Activated CD4-positive, alpha-beta T cell treated with anti-CD3 and anti-CD28 coated beads for 4 hours (primary cell): Measurements from ENCODE around the gene FAM168A.
"Not testable (repeated sequence)": the region's sequence is repeated elsewhere in the genome, so short reads cannot be mapped to it uniquely, and the experiment has no call there.

Experiments used
- DNase-seq, 2 donors: peaks; one replicate each; pipeline ENCODE4 v3.0.0-alpha.2; 2020

Gene FAM168A

DNA sequence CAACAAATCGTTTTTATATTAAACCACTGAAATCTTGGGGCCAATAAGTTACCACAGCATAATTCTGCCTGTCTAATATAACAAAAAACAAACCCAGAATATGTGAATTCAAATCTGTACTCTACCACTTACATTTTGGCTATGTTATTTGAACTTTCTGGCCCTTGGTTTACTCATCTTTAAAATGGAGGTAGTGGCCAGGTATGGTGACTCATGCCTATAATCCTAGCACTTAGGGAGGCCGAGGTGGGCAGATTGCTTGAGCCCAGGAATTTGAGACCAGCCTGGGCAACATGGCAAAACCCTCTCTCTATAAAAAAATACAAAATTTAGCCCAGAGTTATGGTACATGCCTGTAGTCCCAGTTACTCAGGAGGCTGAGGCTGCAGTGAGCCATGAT lies 84.2 kb downstream of the FAM168A start:
- no peak for DNase-seq

DNA sequence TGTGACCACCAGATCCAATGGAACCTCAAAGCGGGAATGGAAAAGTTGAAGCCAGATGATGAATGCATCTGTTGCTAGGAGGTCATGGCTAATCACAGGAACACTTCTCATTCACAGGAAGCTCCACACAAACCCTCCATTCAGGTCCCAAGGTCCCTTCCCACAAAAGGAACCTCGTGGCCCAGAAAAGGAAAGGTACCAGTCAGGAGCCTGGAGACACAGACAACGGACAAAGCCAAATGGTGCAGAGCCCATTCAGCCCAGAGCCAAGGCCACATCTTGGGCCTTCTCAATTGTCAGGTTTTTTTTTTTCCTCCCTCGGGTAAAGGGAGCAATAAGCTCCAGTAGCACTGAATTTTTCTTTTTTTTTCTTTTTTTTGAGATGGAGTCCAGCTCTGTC lies 87.0 kb downstream of the FAM168A start:
- no peak for DNase-seq

DNA sequence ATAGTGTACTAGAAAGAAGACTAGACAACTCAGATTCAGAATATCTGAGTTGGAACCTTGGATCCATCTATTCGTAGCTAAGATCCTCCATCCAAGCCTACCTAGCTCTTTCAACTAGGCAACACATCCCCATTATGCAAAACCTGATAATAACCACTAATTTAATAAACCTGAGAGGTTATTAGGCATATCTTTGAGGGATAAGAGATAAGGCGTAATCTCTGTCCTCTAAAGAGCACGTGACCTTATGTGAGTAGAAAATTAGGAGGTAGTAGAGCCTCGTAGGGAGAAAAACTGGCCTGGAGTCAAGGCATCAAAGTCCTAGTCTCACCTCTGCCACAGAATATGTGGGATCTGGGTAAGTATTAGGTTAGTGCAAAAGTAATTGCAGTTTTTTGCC lies 87.8 kb downstream of the FAM168A start:
- no peak for DNase-seq

DNA sequence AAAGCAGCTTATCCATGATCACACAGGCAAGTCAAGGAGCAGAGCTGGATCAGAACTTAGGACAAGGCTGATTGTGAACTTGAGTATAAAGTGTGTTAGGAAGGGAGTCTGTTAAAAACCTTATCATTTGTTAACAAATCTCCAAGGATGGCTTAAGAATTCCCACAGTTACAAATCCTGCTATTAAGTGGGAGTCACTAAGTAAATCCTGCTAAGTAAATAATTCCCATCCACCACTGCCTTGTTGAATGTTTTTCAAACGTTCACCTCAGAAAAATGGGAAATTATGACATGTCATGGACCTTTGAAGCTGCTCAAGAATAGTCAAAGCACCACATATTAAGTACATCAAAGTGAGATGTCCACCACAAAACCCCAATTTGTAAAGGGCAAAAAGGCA lies 88.7 kb downstream of the FAM168A start:
- no peak for DNase-seq

DNA sequence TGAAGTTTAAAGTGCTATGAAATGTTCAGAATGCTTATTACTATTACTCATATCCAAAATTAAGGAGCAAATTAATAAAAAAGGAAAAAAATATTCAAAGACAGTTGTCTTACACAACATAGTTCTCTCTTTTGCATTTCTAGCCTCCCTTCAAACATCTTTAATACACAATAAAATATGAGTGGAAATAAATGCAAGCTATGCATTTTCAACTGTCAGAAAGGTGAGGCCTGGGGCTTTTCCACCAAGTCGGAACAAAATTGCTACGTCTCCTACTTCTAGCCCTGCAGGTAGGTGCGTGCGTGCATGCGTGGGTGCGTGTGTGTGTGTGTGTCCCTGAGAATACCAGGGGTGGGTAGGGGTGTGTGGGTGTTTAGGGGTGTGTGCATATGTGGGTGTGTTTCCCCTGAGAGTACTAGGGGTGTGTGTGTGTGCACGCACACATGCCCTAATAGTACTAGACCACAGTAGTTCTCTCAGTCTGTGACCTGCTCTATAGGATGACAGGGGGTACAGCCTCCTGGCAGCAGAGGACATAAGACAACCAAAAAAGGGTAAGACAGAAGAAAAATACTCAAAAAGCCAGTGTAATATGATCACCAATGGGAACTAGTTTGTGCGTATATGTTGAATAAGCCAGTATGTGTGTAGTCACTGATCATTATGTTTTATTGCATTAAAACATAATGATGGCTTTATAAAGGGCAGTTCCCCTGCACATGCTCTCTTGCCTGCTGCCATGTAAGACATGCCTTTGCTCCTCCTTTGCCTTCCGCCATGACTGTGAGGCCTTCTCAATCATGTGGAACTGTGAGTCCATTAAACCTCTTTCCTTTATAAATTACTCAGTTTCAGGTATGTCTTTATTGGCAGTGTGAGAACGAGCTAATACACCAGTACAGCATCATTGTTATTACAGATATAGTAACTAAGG lies 89.4 kb downstream of the FAM168A start:
- no peak for DNase-seq

DNA sequence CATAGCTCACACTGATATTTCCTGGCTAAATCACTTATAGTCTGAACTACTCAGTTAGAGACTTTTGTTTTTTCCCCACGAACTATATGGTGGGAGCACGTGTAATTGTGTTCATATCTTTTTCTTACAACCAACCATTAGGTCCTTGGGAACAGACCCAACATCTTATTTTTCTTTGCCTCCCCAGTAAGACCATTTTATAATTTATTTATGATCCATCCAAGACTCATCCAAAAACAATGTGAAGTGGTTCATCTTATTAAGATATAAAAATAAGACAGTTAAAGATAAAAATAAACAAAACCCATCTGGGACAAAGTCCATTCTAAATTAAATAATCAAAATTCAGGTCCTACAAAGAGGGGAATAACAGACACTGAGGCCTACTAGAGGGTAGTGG lies 90.8 kb downstream of the FAM168A start:
- no peak for DNase-seq

DNA sequence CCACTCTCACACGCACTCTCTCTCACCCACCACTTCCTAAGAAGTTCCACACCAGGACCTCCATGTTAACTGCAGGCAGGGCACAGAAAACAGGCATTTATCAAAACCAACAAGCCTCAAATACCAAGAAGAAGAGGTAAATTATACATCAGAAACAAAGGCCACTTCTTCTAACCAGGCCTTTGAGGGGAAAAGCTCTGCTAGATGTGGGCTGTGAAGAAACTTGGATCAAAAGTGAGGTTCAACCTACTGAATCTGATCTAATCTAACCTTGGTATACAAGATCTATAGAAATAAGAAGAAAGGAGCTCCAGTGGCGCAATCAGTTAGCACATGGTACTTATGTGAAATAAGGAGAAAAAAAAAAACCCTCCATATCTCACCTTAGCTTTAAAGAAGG lies 91.9 kb downstream of the FAM168A start:
- DNase-seq = no peak

DNA sequence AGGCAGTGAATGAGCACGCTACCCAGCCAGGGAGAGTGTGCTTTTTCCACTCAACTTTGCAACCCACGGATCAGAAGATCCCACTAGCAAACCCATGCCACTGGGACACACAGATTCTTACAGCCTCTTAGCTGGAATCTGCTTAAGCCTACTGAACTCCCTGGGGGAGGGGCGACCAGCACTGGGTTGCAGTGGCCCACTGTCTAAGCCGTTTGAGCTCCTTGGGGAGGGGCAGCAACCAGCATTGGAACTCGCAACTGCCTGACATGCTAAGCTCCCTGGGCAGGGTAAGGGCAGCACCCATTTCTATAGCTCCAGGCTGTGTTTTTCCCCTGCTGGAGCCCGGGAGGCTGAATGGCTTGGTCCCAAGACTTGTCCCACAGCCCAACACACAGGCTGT lies 99.6 kb downstream of the FAM168A start:
- no peak for DNase-seq

DNA sequence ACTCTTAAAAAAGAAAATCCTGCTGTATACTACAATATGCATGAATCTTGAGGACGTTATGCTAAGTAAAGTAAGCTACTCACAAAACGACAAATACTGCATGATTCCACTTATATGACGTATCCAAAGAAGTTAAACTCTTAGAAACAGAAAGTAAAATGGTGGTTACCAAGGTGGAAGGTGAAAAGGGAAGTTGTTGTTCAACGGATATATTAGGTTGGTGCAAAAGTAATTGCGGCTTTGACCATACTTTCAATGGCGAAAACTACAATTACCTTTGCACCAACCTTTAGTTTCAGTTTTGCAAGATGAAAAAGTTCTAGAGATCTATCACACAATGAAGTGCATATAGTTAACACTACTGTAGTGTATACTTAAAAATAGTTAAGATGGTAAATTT lies 101.8 kb downstream of the FAM168A start:
- DNase-seq = no peak

DNA sequence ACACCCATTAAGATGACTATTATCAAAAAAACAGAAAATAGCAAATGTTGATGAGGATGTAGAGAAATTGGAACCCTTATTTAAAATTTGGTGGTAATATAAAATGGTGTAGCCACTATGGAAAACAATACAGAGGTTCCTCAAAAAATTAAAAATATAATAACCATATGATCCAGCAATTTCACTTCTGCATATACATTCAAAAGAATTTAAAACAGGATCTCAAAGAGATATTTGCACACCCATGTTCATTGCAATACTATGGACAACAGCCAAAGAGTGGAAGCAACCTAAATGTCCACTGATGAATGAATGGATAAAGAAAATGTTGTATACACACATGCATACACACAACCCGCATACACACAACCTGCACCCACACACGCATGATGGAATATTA lies 102.2 kb downstream of the FAM168A start:
- DNase-seq = no peak

DNA sequence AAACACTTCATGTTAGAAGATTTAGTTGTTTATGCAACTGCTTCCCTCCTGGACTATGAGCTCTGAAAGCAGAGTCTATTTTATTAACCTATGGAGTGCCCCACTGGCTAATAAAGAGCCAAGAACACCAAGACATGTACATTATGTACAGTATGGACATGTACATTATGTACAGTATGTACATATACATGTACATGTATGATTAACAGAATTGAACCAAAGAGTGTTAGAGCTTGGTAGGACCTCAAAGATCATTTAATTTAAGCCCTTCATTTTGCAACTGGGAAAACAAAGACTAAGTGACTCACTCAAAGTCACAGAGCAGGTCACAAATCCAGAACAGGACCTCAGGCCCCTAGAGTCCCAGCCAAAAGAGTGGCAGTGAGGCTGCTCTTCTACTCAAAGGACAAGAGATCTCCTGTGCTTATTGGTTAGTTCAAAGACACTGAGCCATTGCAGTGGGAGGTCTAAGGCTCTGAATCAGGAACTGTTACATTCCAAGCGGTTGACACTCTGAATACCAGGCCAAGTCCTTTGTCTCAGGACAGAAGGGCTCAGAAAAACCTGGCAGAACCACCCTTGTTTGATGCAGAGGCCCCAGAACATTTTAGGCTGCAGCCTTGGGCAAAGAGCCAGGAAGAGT lies 103.8 kb downstream of the FAM168A start:
- DNase-seq = no peak

DNA sequence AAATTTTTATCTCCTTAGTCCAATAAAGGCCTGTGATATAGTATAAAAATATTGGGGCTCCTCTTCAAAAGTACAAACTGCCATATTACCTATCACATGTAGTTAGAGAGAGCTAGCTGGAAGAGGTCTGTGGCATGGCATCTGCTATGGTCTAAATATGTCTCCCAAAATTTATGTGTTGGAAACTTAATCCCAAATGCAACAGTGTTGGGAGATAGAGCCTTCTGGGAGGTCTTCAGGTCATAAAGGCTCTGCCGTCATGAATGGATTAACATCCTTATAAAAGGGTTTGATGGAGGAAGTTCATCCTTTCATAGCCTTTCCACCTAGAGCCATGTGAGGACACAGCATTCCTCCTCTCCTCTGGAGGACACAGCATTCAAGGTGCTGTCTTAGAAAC lies 116.3 kb downstream of the FAM168A start:
- DNase-seq = no peak

DNA sequence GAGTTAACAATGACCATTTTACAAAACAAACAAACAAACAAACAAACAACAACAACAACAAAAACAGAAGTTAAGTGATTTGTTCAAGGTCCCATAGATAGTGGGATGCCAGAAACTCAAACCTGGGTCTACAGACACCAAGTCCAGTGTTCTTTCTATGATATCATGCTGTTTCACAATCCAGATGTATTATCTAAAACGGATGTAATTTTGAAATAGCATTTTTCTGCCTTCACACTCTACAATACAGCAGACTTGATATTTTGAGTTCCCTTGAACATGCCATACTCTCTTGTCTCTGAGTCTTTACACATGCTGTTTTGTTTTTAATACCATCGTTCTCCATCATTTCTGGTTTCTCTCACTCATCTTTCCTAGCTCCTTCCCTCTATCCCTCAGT lies 117.2 kb downstream of the FAM168A start:
- no peak for DNase-seq

DNA sequence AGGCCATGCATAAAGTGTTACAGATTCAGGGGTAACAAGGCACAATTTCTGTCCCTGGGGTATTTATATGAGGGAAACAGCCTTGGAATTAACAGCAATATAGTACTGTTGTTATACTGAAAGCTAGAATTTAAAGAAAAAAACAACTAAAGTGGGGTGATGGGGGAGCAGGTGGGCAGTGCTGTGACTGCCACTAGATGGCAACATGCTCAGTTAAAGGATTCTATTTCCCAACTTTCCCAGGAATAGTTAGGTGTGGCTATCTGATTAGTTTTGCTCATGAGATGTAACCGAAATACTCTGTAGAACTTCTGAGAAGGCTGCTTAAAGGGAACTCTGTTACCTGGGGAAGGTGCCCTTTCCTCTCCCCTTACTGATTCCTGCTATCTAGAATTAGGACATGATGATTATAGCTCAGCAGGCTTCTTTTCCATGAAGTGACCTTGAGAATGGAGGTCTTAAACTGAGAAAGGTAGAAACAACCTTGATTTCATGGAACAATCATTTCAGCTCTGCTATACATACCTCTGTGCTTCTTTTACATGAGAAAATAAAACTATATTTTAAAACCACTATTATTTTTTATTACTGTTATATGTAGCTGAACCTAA lies 119.1 kb downstream of the FAM168A start:
- no peak for DNase-seq

DNA sequence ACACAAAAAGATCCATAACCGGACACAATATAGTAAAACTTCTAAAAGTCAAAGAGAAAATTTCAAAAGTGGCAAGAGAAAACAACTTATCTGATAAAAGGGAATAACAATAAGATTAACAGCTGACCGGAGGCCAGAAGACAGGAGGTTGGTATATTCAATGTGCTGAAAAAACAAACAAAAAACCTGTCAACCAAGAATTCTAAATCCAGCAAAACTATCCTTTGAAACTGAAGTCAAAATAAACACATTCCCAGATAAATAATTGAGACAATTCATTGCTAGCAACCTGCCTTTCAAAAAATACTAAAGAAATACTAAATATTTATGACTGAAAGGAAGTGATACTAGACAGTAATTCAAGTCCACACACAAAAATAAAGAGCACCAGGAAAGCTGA lies 120.4 kb downstream of the FAM168A start:
- DNase-seq = no peak

DNA sequence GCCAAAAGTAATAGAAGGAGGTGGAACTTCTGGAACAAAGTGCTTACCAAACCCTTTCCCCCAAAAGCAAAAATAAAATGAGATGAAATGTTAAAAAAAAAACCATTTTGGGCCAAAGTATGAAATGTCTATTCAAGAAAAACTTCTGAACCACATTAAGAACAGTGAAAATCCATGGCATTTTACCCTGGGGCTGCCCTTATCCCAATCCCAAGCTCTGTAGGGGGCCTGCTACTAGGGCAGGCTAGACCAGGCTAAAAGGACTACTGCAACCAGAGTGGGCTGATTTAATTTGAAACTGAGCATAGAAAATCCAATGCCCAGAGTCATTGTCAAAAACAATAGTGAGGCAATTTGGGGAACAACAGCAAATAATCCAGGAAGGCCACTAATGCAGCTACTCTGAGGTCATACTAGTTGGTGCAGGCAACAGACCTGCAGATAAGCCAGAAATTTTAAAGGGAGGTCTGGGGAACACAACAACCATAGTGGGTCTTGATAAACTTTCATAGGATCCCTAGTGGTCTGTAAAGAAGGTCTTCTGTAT lies 122.3 kb downstream of the FAM168A start:
- DNase-seq = no peak

DNA sequence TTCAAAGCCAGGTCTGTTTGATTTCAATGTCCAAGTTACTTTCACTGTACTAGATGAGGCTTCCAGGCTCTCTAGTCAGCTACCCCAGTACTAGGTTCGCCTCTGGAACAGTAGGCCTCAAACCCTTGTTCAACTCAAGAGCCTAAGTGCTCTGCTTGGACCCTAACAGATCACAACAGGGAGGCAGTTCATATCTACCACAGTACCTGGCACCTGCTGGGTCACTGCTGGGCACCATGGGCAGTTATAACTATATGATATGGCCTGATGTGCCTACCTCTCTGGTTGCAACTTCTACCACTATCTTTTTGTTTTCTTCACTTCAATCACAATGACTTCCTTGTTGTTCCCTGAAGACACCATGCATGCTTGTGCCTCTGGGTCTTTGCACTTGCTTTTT lies 124.7 kb downstream of the FAM168A start:
- no peak for DNase-seq

DNA sequence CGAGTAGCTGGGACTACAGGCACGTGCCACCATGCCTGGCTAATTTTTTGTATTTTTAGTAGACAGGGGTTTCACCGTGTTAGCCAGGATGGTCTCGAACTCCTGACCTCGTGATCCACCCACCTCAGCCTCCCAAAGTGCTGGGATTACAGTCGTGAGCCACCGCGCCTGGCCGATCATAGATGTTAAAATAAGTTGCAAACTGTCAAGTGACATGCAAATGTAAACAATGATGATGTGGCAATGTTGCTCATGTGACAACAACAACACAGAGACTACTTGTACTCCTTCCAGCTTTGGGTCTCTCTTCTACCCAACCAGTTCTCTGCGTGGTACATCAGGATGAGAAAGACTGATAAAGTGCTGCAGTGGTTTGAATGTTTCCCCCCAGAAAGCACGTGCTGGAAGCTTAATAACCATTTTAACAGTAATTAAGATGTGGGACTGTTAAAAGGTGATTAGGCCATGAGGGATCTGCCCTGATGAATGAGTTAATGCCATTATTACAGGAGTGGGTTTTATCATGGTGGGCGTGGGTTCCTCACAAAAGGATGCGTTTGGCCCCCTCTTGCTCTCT lies 127.8 kb downstream of the FAM168A start:
- DNase-seq = not testable (repeated sequence)

DNA sequence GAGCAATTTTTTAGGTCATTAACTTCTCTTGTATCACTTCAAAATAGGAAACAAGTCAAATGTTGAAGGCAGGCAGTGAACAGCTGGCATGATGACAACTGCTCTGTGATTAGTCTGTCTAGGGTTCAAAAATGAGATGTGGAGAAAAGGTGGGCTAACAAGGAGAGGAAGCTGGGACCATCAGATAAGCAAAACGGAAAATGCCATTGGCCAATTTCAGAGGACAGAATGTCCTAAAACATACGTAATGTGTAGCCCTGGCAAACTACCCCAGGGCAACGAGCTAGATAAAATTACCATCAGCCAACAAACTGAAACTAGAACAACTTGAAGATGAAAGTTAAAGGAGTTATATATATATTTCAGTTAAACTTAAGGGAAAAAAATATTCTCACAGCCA lies 128.5 kb downstream of the FAM168A start:
- no peak for DNase-seq

DNA sequence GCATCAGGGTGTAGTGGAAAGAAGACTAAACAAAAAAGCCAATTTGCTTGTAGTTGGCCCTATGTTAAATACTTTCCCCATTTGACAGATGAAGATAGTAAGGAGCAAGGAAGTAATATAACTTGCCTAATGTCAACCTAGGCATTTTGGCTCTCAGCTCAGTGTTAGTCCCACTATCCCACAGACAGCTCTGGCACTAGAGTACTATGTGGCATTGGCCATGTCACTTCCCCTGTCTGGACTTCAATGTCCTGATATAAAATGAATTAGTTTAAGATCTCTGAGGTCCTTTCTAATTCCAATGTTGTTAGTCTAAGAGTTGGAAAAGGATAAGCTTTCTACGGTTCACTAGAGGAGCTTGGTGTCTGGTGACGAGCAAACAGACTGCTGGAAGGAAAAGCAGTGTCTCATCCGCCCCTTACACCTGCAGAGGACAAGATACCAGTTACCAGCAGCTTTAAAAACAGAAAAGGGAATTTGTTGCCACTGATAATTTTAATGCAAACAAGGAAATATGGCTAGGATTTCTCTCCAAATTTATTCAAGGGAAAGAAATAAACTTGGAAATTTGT lies 129.2 kb downstream of the FAM168A start:
- no peak for DNase-seq

DNA sequence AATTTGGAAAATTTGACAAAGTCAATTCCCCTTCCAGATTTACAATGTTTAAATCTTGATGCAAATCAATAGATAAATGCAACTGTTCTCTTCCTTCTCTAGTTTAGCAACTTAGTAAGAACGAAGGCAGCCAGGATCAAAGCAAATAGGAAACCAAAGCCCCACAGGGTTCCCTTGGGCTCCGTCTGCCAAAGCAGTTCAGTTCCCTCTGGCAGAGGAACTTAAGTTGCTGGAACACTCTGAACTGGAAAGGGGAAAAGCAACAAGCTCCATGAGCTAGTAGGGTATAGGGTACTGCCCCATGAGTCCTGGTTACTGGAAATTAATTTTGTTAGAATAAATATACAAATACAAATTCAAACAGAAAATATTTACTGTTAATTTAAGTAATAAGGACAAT lies 130.4 kb downstream of the FAM168A start:
- DNase-seq = no peak

DNA sequence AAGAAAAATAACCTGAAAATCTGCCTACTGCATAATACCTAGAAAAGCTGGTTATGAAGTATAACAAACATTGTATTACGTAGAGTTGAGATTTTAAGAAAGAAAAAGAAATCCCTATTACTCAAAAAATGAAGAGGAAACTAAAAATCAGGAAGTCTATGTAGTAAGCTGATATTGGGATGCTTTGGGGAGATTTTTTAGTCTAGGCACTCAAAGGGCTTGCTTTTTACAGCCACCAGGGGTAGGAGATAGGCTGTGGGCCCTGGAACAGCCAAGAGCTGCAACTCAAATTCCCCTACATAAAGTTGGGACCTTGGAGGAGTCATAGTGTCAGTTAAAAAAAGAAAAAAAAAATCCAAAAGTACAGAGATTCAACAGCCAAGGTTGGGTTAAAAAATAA lies 131.3 kb downstream of the FAM168A start:
- DNase-seq = no peak

DNA sequence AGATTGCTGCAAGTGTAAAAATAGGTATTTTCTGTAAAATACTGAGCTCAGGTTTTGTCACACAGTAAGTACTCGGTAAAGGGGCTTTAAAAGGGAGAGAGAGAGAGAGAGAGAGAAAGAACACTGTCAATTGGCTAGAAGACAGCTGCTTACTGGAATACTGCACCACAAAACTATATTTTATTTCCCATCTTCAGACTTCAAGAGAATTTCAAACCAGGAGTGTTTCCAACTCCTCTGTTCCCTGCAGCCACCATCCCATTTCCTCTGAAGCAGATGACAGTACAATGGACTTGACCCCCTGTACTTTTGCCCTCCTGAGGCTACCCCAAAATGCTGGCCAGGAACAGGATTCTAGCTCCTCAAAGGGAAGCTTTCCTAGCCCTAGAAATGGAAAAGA lies 132.0 kb downstream of the FAM168A start:
- DNase-seq = no peak
